ENCODE results near the gene PLIN3.
"Not testable (repeated sequence)": the region's sequence is repeated elsewhere in the genome, so short reads cannot be mapped to it uniquely, and the experiment has no call there.

DNA sequence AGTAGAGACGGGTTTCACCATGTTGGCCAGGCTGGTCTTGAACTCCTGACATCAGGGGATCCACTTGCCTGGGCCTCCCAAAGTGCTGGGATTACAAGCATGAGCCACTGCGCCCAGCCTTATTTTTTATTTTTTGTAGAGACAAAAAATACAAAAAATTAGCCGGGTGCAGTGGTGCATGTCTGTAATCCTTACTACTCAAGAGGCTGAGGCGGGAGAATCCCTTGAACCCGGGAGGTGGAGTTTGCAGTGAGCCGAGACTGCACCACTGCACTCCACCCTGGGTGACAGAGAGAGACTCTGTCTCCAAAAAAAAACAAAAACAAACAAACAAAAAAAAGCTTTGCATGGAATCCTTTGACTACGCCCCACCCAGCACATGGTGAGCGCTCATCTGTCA lies 14.0 kb downstream of the PLIN3 start:
- TF ChIP-seq, protein P1, sequence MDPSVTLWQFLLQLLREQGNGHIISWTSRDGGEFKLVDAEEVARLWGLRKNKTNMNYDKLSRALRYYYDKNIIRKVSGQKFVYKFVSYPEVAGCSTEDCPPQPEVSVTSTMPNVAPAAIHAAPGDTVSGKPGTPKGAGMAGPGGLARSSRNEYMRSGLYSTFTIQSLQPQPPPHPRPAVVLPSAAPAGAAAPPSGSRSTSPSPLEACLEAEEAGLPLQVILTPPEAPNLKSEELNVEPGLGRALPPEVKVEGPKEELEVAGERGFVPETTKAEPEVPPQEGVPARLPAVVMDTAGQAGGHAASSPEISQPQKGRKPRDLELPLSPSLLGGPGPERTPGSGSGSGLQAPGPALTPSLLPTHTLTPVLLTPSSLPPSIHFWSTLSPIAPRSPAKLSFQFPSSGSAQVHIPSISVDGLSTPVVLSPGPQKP (IDR thresholded peaks at IDR 0.05; ENCODE audit: borderline replicate concordance, low read depth, low read length) = not testable (repeated sequence)
- TF ChIP-seq, protein P2, sequence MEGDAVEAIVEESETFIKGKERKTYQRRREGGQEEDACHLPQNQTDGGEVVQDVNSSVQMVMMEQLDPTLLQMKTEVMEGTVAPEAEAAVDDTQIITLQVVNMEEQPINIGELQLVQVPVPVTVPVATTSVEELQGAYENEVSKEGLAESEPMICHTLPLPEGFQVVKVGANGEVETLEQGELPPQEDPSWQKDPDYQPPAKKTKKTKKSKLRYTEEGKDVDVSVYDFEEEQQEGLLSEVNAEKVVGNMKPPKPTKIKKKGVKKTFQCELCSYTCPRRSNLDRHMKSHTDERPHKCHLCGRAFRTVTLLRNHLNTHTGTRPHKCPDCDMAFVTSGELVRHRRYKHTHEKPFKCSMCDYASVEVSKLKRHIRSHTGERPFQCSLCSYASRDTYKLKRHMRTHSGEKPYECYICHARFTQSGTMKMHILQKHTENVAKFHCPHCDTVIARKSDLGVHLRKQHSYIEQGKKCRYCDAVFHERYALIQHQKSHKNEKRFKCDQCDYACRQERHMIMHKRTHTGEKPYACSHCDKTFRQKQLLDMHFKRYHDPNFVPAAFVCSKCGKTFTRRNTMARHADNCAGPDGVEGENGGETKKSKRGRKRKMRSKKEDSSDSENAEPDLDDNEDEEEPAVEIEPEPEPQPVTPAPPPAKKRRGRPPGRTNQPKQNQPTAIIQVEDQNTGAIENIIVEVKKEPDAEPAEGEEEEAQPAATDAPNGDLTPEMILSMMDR (conservative IDR thresholded peaks at IDR 0.05; ENCODE audit: low read depth, low read length) = not testable (repeated sequence)
- not testable (repeated sequence) for TF ChIP-seq USF2 (IDR thresholded peaks at IDR 0.05; ENCODE audit: low read depth, low read length)

All from IMR-90 (cell line).